K562 (cell line): ENCODE measurements around the gene NKAIN1. TPM values are rescaled to one million over a fixed set of nuclear protein-coding genes. Genes with fewer than 3 reads are reported as not detected.

Source experiments
- CREB1 ChIP-seq, 2 experiments: sonication (generic) in 1 of 2; formaldehyde crosslinking in 1 of 2; IDR thresholded peaks; 2 replicates each; pipeline versions ENCODE4 v1.6.1 to v1.8.0; 2012 to 2022; ENCODE audit warnings: inconsistent platforms in 1 of 2, mild to moderate bottlenecking in 1 of 2, missing genetic modification reagents in 1 of 2, moderate library complexity in 1 of 2
- DMBX1 ChIP-seq: fragments of 250-450 bp; sonication (Bioruptor Pico); IDR thresholded peaks from 2 replicates; pipeline ENCODE4 v1.8.0; 2022; ENCODE audit warnings: inconsistent platforms, mild to moderate bottlenecking, moderate library complexity, borderline replicate concordance
- ETV6 ChIP-seq, 3 experiments: fragments of 150-350 bp in 1 of 3; sonication (generic) in 1 of 3; formaldehyde crosslinking in 1 of 3; IDR thresholded peaks; 2 replicates each; pipeline versions ENCODE4 v1.6.1 to v1.8.0; 2014 to 2022; ENCODE audit warnings: borderline replicate concordance in 2 of 3, low read depth in 2 of 3, antibody characterized with exemption in 1 of 3, low read length in 1 of 3, mild to moderate bottlenecking in 1 of 3, missing genetic modification reagents in 1 of 3
- FOXA3 ChIP-seq, 2 experiments: fragments of 450-650 bp in 1 of 2; sonication (generic) in 1 of 2; formaldehyde crosslinking; IDR thresholded peaks in 1 of 2; conservative IDR thresholded peaks in 1 of 2; 2 replicates each; pipeline versions ENCODE4 v1.4.0 to v1.8.0; 2020 to 2022; ENCODE audit warnings: mild to moderate bottlenecking in 2 of 2, missing genetic modification reagents in 1 of 2
- HMGN3 ChIP-seq: IDR thresholded peaks from 2 replicates; pipeline ENCODE4 v1.6.1; 2011; ENCODE audit warnings: borderline replicate concordance, low read depth, mild to moderate bottlenecking, mixed read lengths, low read length; ENCODE audit not compliant: insufficient read length; ENCODE audit errors: extremely low read depth
- HNRNPUL1 ChIP-seq: fragments of 200-400 bp; formaldehyde crosslinking; IDR thresholded peaks from 2 replicates; pipeline ENCODE4 v1.6.1; 2017; ENCODE audit warnings: low read length
- NFIX ChIP-seq: fragments of 250-450 bp; sonication (Bioruptor Pico); IDR thresholded peaks from 2 replicates; pipeline ENCODE4 v1.4.0; 2020; ENCODE audit warnings: low read depth, mild to moderate bottlenecking, moderate library complexity
- NFRKB ChIP-seq: fragments of 450-650 bp; IDR thresholded peaks from 2 replicates; pipeline ENCODE4 v1.6.1; 2016; ENCODE audit warnings: low read depth
- PHF8 ChIP-seq: fragments of 200-600 bp; sonication (generic); IDR thresholded peaks from 2 replicates; pipeline ENCODE4 v1.6.1; 2012; ENCODE audit warnings: mixed run types, mild to moderate bottlenecking, inconsistent platforms, low read length, moderate library complexity, borderline replicate concordance
- SMAD3 ChIP-seq: fragments of 450-650 bp; formaldehyde crosslinking; conservative IDR thresholded peaks from 2 replicates; pipeline ENCODE4 v1.4.0; 2020; ENCODE audit warnings: mild to moderate bottlenecking
- SRSF3 ChIP-seq: fragments of 200-400 bp; formaldehyde crosslinking; IDR thresholded peaks from 2 replicates; pipeline ENCODE4 v1.6.1; 2016; ENCODE audit warnings: mild to moderate bottlenecking, low read length, moderate library complexity; ENCODE audit not compliant: insufficient read depth
- TCF7 ChIP-seq: sonication (generic); IDR thresholded peaks from 2 replicates; pipeline ENCODE4 v1.6.1; 2016; ENCODE audit warnings: antibody characterized with exemption, borderline replicate concordance
- ZBTB8A ChIP-seq: fragments of 450-650 bp; IDR thresholded peaks from 2 replicates; pipeline ENCODE4 v1.6.1; 2018; ENCODE audit warnings: mild to moderate bottlenecking, moderate library complexity; ENCODE audit not compliant: partially characterized antibody
- ZNF263 ChIP-seq: sonication (generic); formaldehyde crosslinking; IDR thresholded peaks from 2 replicates; pipeline ENCODE4 v1.8.0; 2022; ENCODE audit warnings: mild to moderate bottlenecking, missing genetic modification reagents, borderline replicate concordance
- ZNF668 ChIP-seq: fragments of 250-450 bp; sonication (Bioruptor Pico); IDR thresholded peaks from 2 replicates; pipeline ENCODE4 v1.8.0; 2022; ENCODE audit warnings: mild to moderate bottlenecking, inconsistent platforms
- ZNF75A ChIP-seq: fragments of 450-650 bp; formaldehyde crosslinking; IDR thresholded peaks from 2 replicates; pipeline ENCODE4 v1.4.0; 2020; ENCODE audit warnings: mild to moderate bottlenecking
- polyA plus RNA-seq, 8 experiments: library from polyadenylated mRNA; depleted of rRNA in 4 of 8; stranded (reverse) in 5 of 8; unstranded in 3 of 8; fragments of >200 nt; fragmentation: Nextera tagmentation in 2 of 8; fragmentation: Illumina TruSeq in 1 of 8; extraction: Ambion mirVana in 2 of 8; extraction: Trizol in 1 of 8; gene quantifications; 2 replicates each; pipeline versions ENCODE4 v1.2.1 to v1.2.3, GENCODE V29; 2011 to 2014; ENCODE audit warnings: inconsistent platforms in 1 of 8, missing spikeins in 1 of 8
- total RNA-seq, 7 experiments: library from RNA; depleted of rRNA in 6 of 7; stranded (reverse); fragments of >200 nt in 6 of 7; fragmentation: Illumina TruSeq in 2 of 7; extraction: Trizol in 2 of 7; gene quantifications; 2 replicates each; pipeline versions ENCODE4 v1.2.1 to v1.2.3, GENCODE V29; 2011 to 2021; ENCODE audit warnings: low replicate concordance in 1 of 7
- TF ChIP-seq, protein P1 (sequence below): fragments of 250-450 bp; sonication (Bioruptor Pico); IDR thresholded peaks from 2 replicates; pipeline ENCODE4 v1.4.0; 2020; ENCODE audit warnings: mild to moderate bottlenecking, moderate library complexity
- TF ChIP-seq, protein P2 (sequence below): sonication (generic); formaldehyde crosslinking; IDR thresholded peaks from 2 replicates; pipeline ENCODE4 v1.9.0; 2022; ENCODE audit warnings: mild to moderate bottlenecking, missing genetic modification reagents
- TF ChIP-seq, protein P3 (sequence below): fragments of 450-650 bp; formaldehyde crosslinking; IDR thresholded peaks from 2 replicates; pipeline ENCODE4 v1.4.0; 2020; ENCODE audit warnings: mild to moderate bottlenecking, mixed read lengths
- TF ChIP-seq, protein P4 (sequence below): fragments of 250-450 bp; sonication (Bioruptor Pico); IDR thresholded peaks from 2 replicates; pipeline ENCODE4 v1.5.0; 2022; ENCODE audit warnings: mild to moderate bottlenecking

NKAIN1 gene
- total and polyA plus RNA-seq, 9 of the 15 experiments (the other 6 are each of a cell fraction or from before 2014, with no cell fraction given), result 0.03 to 0.22 (median 0.04) TPM; not detected in 3

DNA sequence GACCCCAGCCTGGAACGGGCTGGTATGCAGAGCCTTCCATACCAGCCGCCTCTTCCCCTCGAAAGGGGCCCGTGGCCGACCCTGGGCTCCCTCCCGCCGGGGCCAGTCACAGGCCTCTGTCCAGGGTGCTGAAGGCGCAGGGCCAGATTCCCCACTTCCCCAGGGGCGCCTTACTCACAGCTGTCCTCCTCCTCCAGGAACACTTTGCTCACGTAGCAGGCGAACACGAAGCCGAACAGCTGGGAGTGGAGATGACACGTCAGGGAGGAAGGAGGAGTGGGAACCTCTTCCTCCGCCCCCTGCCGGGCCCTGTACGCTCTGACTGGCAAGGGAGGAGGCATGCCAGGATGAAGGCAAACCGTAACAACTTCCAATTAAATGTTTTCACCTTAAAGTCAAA lies 57.3 kb downstream of the NKAIN1 start (continued):
- TF ChIP-seq, protein P1, sequence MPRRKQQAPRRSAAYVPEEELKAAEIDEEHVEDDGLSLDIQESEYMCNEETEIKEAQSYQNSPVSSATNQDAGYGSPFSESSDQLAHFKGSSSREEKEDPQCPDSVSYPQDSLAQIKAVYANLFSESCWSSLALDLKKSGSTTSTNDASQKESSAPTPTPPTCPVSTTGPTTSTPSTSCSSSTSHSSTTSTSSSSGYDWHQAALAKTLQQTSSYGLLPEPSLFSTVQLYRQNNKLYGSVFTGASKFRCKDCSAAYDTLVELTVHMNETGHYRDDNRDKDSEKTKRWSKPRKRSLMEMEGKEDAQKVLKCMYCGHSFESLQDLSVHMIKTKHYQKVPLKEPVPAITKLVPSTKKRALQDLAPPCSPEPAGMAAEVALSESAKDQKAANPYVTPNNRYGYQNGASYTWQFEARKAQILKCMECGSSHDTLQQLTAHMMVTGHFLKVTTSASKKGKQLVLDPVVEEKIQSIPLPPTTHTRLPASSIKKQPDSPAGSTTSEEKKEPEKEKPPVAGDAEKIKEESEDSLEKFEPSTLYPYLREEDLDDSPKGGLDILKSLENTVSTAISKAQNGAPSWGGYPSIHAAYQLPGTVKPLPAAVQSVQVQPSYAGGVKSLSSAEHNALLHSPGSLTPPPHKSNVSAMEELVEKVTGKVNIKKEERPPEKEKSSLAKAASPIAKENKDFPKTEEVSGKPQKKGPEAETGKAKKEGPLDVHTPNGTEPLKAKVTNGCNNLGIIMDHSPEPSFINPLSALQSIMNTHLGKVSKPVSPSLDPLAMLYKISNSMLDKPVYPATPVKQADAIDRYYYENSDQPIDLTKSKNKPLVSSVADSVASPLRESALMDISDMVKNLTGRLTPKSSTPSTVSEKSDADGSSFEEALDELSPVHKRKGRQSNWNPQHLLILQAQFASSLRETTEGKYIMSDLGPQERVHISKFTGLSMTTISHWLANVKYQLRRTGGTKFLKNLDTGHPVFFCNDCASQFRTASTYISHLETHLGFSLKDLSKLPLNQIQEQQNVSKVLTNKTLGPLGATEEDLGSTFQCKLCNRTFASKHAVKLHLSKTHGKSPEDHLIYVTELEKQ, result no peak
- TF ChIP-seq, protein P2, sequence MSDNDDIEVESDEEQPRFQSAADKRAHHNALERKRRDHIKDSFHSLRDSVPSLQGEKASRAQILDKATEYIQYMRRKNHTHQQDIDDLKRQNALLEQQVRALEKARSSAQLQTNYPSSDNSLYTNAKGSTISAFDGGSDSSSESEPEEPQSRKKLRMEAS (CRISPR knock-in tag), result no peak
- no peak for TF ChIP-seq SMAD3
- peak; percentile 96 for TF ChIP-seq ZNF263 (CRISPR knock-in tag)
- TF ChIP-seq ETV6 (IDR thresholded peaks at IDR 0.05; ENCODE audit: borderline replicate concordance in 1 of 2, low read depth in 2 of 2, low read length in 1 of 2), result no peak
- TF ChIP-seq ETV6 (CRISPR knock-in tag; IDR thresholded peaks at IDR 0.05; ENCODE audit: borderline replicate concordance), result peak; percentile 30; the same call in 1 of the 2 replicates
- TF ChIP-seq, protein P3, sequence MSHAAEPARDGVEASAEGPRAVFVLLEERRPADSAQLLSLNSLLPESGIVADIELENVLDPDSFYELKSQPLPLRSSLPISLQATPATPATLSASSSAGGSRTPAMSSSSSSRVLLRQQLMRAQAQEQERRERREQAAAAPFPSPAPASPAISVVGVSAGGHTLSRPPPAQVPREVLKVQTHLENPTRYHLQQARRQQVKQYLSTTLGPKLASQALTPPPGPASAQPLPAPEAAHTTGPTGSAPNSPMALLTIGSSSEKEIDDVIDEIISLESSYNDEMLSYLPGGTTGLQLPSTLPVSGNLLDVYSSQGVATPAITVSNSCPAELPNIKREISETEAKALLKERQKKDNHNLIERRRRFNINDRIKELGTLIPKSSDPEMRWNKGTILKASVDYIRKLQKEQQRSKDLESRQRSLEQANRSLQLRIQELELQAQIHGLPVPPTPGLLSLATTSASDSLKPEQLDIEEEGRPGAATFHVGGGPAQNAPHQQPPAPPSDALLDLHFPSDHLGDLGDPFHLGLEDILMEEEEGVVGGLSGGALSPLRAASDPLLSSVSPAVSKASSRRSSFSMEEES (CRISPR knock-in tag), result no peak
- TF ChIP-seq HNRNPUL1, result no peak
- TF ChIP-seq CREB1 (IDR thresholded peaks at IDR 0.05), result peak; percentile 29
- TF ChIP-seq CREB1 (CRISPR knock-in tag; IDR thresholded peaks at IDR 0.05), result peak; percentile 73
- TF ChIP-seq ZBTB8A, result no peak
- TF ChIP-seq NFRKB, result no peak
- TF ChIP-seq PHF8, result 0 out of 2 replicates have a peak, but pooled peaks have one; percentile 5
- no peak for TF ChIP-seq ZNF668 (CRISPR knock-in tag)
- no peak for TF ChIP-seq NFIX
- no peak for TF ChIP-seq DMBX1 (CRISPR knock-in tag)
- no peak for TF ChIP-seq SRSF3
- TF ChIP-seq, protein P4, sequence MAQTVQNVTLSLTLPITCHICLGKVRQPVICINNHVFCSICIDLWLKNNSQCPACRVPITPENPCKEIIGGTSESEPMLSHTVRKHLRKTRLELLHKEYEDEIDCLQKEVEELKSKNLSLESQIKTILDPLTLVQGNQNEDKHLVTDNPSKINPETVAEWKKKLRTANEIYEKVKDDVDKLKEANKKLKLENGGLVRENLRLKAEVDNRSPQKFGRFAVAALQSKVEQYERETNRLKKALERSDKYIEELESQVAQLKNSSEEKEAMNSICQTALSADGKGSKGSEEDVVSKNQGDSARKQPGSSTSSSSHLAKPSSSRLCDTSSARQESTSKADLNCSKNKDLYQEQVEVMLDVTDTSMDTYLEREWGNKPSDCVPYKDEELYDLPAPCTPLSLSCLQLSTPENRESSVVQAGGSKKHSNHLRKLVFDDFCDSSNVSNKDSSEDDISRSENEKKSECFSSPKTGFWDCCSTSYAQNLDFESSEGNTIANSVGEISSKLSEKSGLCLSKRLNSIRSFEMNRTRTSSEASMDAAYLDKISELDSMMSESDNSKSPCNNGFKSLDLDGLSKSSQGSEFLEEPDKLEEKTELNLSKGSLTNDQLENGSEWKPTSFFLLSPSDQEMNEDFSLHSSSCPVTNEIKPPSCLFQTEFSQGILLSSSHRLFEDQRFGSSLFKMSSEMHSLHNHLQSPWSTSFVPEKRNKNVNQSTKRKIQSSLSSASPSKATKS, result no peak
- TF ChIP-seq FOXA3 (CRISPR knock-in tag; conservative IDR thresholded peaks at IDR 0.05 in 1 of 2, IDR thresholded peaks at IDR 0.05 in 1 of 2), result peak in 1 of 2 experiments; percentile 57; a peak in 1 of 4 replicates
- TF ChIP-seq ZNF75A (CRISPR knock-in tag), result no peak
- no peak for TF ChIP-seq HMGN3
- no peak for TF ChIP-seq TCF7
